GM23248 (cell line): ENCODE data around the gene ARHGAP10. TPM values are rescaled to one million over a fixed set of nuclear protein-coding genes. Genes with fewer than 3 reads are reported as not detected.
"Not testable (repeated sequence)": the region's sequence is repeated elsewhere in the genome, so short reads cannot be mapped to it uniquely, and the experiment has no call there.

Experiments
- DNase-seq: peaks from one replicate; pipeline ENCODE4 v3.0.0-alpha.2; 2015
- H2AFZ ChIP-seq: fragments of 200-600 bp; sonication (generic); 2 replicates; pipeline ENCODE4 v1.6.1; 2016; ENCODE audit warnings: antibody characterized with exemption
- H3F3A ChIP-seq: fragments of 200-600 bp; sonication (generic); 2 replicates; pipeline ENCODE4 v1.6.1; 2016; ENCODE audit warnings: mild to moderate bottlenecking, antibody characterized with exemption, mixed run types; ENCODE audit not compliant: insufficient read depth
- H3K27ac ChIP-seq: fragments of 200-600 bp; sonication (generic); 2 replicates; pipeline ENCODE4 v1.5.1; 2016; ENCODE audit warnings: mild to moderate bottlenecking
- H3K27me3 ChIP-seq: fragments of 200-600 bp; sonication (generic); replicated peaks from 2 replicates; pipeline ENCODE4 v1.6.1; 2016; ENCODE audit warnings: mild to moderate bottlenecking; ENCODE audit not compliant: insufficient read depth
- H3K36me3 ChIP-seq: fragments of 200-600 bp; sonication (generic); 2 replicates; pipeline ENCODE4 v1.6.1; 2016; ENCODE audit warnings: low read depth, mild to moderate bottlenecking
- H3K4me1 ChIP-seq: fragments of 200-600 bp; sonication (generic); 2 replicates; pipeline ENCODE4 v1.6.1; 2016; ENCODE audit warnings: mild to moderate bottlenecking; ENCODE audit not compliant: insufficient read depth
- H3K4me2 ChIP-seq: fragments of 200-600 bp; sonication (generic); one replicate; pipeline ENCODE4 v1.6.1; 2016; ENCODE audit warnings: mild to moderate bottlenecking; ENCODE audit not compliant: unreplicated experiment
- H3K4me3 ChIP-seq: fragments of 200-600 bp; sonication (generic); 2 replicates; pipeline ENCODE4 v1.5.1; 2016; ENCODE audit warnings: mild to moderate bottlenecking
- H3K79me2 ChIP-seq: fragments of 200-600 bp; sonication (generic); 2 replicates; pipeline ENCODE4 v1.6.1; 2016; ENCODE audit warnings: mild to moderate bottlenecking; ENCODE audit not compliant: insufficient read depth
- H3K9ac ChIP-seq: fragments of 200-600 bp; sonication (generic); 2 replicates; pipeline ENCODE4 v1.6.1; 2016; ENCODE audit warnings: mild to moderate bottlenecking
- H3K9me2 ChIP-seq: fragments of 200-600 bp; sonication (generic); 2 replicates; pipeline ENCODE4 v1.6.1; 2016; ENCODE audit warnings: mixed run types, mild to moderate bottlenecking, moderate library complexity; ENCODE audit not compliant: insufficient read depth
- H3K9me3 ChIP-seq: fragments of 200-600 bp; sonication (generic); one replicate; pipeline ENCODE4 v1.6.1; 2017; ENCODE audit warnings: low read depth
- H4K20me1 ChIP-seq: fragments of 200-600 bp; sonication (generic); 2 replicates; pipeline ENCODE4 v1.6.0; 2016; ENCODE audit not compliant: insufficient read depth
- EZH2 ChIP-seq: fragments of 200-600 bp; sonication (generic); IDR thresholded peaks from 2 replicates; pipeline ENCODE4 v1.6.1; 2018; ENCODE audit warnings: antibody characterized with exemption, mild to moderate bottlenecking; ENCODE audit not compliant: insufficient read depth, poor library complexity, severe bottlenecking
- EZH2phosphoT487 ChIP-seq: fragments of 200-600 bp; sonication (generic); IDR thresholded peaks from 2 replicates; pipeline ENCODE4 v1.6.1; 2018; ENCODE audit warnings: antibody characterized with exemption, moderate library complexity, mild to moderate bottlenecking, low read depth; ENCODE audit not compliant: insufficient read depth
- WGBS, 2 experiments: methylation state at CpG; one replicate each; pipeline ENCODE4 v1.1.6; 2015 to 2017; ENCODE audit warnings: low lambda C conversion rate in 2 of 2, low coverage in 1 of 2; ENCODE audit errors: missing lambda C conversion rate in 2 of 2; 5-methylcytosine and 5-hydroxymethylcytosine counted together
- in situ Hi-C: fragments of 300-500 bp; cut with MboI; formaldehyde crosslinking; loops from 2 replicates; pipeline ENCODE4 v1.15.0; 2020
- polyA plus RNA-seq: library from polyadenylated mRNA; unstranded; fragments of >200 nt; fragmentation: Nextera tagmentation; extraction: Ambion mirVana; gene quantifications from 2 replicates; pipeline ENCODE4 v1.2.1, GENCODE V29; 2016
- total RNA-seq: library from RNA; depleted of rRNA; stranded (reverse); fragments of >200 nt; shearing (Covaris generic); gene quantifications from 2 replicates; pipeline ENCODE4 v1.2.3, GENCODE V29; 2014

The ARHGAP10 gene
- total and polyA plus RNA-seq, 2 experiments from 2014 or later = 19.5 to 24.8 TPM

GRCh38 chr4:147994491-147995385 is 262.9 kb downstream of the ARHGAP10 start:
- Histone ChIP-seq H2AFZ (no peak overlapping the region), H3F3A (no peaks in the 10 kb centered on the region), H3K4me1 (0 out of 2 replicates have a peak, but pooled peaks cover 4% of the 10 kb centered on the region), H3K9me3 (no peaks in the 10 kb centered on the region), H3K4me2 (no peak overlapping the region), H3K27me3 (no peaks in the 10 kb centered on the region), H3K27ac (no peak overlapping the region), H4K20me1 (no peaks in the 10 kb centered on the region), H3K79me2 (peaks cover 8% of the 10 kb centered on the region; the same call in 1 of the 2 replicates), H3K9ac (no peak overlapping the region), H3K4me3 (no peak overlapping the region), H3K9me2 (no peaks in the 10 kb centered on the region), H3K36me3 (no peaks in the 10 kb centered on the region)
- in situ Hi-C loops = no loop called here
- no peak for DNase-seq
- WGBS, 2 experiments = 88 to 91% methylated on average over 10 of the region's 10 CpGs
- TF ChIP-seq EZH2phosphoT487 (no peak), EZH2 (no peak)

DNA sequence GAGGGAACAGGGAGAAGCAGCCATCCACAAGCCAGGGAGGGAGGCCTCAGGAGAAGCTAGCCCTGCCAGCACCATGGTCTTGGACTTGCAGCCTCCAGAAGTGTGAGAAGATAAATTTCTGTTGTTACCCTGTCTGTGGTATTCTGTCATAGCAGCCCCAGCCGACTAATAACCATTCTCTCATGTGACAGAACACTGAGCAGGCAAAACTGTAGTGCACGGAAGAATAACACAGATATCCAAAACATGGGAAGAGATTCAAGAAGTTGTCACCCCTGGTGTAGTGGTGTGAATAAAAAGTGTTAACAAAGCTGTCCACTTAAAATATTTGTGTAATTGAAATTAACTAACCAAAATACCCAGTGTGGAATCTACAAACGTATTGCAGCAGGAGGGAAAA is 265.0 kb downstream of the ARHGAP10 start:
- Histone ChIP-seq H2AFZ (no peak overlapping the region), H3K4me3 (no peak overlapping the region), H3K27me3 (no peaks in the 10 kb centered on the region), H3K79me2 (peaks cover 15% of the 10 kb centered on the region), H3K9me3 (no peaks in the 10 kb centered on the region), H3K4me1 (0 out of 2 replicates have a peak, but pooled peaks cover 4% of the 10 kb centered on the region), H3K36me3 (no peaks in the 10 kb centered on the region), H3K4me2 (no peak overlapping the region), H3K9ac (no peak overlapping the region), H3F3A (no peaks in the 10 kb centered on the region), H4K20me1 (no peaks in the 10 kb centered on the region), H3K27ac (no peak overlapping the region), H3K9me2 (no peaks in the 10 kb centered on the region)
- in situ Hi-C loops = no loop called here
- 67 to 76% methylated on average over 3 of the region's 3 CpGs for WGBS, 2 experiments
- no peak for TF ChIP-seq EZH2
- TF ChIP-seq EZH2phosphoT487 = no peak
- no peak for DNase-seq

DNA sequence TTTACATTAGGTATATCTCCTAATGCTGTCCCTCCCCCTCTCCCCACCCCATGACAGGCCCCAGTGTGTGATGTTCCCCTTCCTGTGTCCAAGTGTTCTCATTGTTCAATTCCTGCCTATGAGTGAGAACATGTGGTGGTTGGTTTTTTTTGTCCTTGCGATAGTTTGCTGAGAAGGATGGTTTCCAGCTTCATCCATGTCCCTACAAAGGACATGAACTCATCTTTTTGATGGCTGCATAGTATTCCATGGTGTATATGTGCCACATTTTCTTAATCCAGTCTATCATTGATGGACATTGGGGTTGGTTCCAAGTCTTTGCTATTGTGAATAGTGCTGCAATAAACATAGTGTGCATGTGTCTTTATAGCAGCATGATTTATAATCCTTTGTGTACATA is 268.1 kb downstream of the ARHGAP10 start:
- H2AFZ ChIP-seq, H4K20me1 ChIP-seq, H3K9ac ChIP-seq, H3K4me3 ChIP-seq, H3K9me3 ChIP-seq, H3F3A ChIP-seq, H3K4me1 ChIP-seq, H3K36me3 ChIP-seq, H3K4me2 ChIP-seq, H3K79me2 ChIP-seq, H3K27ac ChIP-seq, in situ Hi-C loops, H3K9me2 ChIP-seq, DNase-seq, H3K27me3 ChIP-seq: not testable (repeated sequence)
- whole genome bisulfite sequencing, 2 experiments = 97 to 100% methylated on average over 1 of the region's 1 CpG

GRCh38 chr4:148004228-148004857 is 272.5 kb downstream of the ARHGAP10 start:
- no peaks in the 10 kb centered on the region for H3K9me2 ChIP-seq
- H3K9me3 ChIP-seq = no peaks in the 10 kb centered on the region
- peaks cover 13% of the 10 kb centered on the region for H3K4me1 ChIP-seq
- no peaks in the 10 kb centered on the region for H3K27me3 ChIP-seq
- H3K79me2 ChIP-seq = peaks cover 10% of the 10 kb centered on the region
- no peak overlapping the region for H3K27ac ChIP-seq
- H3K36me3 ChIP-seq = no peaks in the 10 kb centered on the region
- peaks cover 18% of the 10 kb centered on the region for H3F3A ChIP-seq
- no peak overlapping the region for H3K4me3 ChIP-seq
- DNase-seq = no peak
- no peak overlapping the region for H3K4me2 ChIP-seq
- H4K20me1 ChIP-seq = peaks cover 6% of the 10 kb centered on the region; the same call in 1 of the 2 replicates
- in situ Hi-C loops = no loop called here
- 66 to 68% methylated on average over 6 of the region's 6 CpGs for WGBS, 2 experiments
- H3K9ac ChIP-seq = no peak overlapping the region
- TF ChIP-seq EZH2 (no peak), EZH2phosphoT487 (no peak)
- no peak overlapping the region for H2AFZ ChIP-seq
